ENCODE measurements around the gene TCOF1.
"Not testable (repeated sequence)": the region's sequence is repeated elsewhere in the genome, so short reads cannot be mapped to it uniquely, and the experiment has no call there.

GRCh38 chr5:150413902-150414790, 56.6 kb downstream of the TCOF1 start:
- TF ChIP-seq POLR2A, CTCF (IDR thresholded peaks at IDR 0.05): not testable (repeated sequence)

All from tibial nerve (tissue), 3 donors.